GM12873 (cell line): Measurements from ENCODE around the gene SIX3.

Experiments used
- TF ChIP-seq, protein P1 (sequence below): IDR thresholded peaks from 2 replicates; pipeline ENCODE4 v1.5.1; 2012; ENCODE audit warnings: low read depth, mild to moderate bottlenecking, moderate library complexity, low read length, control low read depth; ENCODE audit not compliant: insufficient read depth; ENCODE audit errors: missing control alignments

SIX3 gene

DNA sequence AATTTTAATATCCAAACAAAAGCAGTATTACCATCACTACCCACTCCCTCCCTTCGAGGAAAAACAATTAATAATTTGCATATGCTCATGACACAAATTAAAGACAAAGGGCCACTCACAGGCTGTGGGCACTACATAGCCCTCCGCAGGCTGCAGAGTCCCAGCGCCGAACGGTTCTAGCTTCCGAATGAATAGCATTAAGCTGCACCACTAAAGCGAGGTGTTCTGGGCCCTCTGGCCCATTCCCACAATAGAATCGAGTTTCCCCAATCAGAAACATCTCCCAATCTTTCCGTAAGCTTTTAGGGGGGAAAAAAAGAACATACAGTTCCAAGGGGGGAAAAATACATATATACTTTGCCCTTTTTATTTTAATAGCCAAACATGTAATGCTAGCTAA is 14.5 kb upstream of the SIX3 start:
- TF ChIP-seq, protein P1, sequence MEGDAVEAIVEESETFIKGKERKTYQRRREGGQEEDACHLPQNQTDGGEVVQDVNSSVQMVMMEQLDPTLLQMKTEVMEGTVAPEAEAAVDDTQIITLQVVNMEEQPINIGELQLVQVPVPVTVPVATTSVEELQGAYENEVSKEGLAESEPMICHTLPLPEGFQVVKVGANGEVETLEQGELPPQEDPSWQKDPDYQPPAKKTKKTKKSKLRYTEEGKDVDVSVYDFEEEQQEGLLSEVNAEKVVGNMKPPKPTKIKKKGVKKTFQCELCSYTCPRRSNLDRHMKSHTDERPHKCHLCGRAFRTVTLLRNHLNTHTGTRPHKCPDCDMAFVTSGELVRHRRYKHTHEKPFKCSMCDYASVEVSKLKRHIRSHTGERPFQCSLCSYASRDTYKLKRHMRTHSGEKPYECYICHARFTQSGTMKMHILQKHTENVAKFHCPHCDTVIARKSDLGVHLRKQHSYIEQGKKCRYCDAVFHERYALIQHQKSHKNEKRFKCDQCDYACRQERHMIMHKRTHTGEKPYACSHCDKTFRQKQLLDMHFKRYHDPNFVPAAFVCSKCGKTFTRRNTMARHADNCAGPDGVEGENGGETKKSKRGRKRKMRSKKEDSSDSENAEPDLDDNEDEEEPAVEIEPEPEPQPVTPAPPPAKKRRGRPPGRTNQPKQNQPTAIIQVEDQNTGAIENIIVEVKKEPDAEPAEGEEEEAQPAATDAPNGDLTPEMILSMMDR = no peak

DNA sequence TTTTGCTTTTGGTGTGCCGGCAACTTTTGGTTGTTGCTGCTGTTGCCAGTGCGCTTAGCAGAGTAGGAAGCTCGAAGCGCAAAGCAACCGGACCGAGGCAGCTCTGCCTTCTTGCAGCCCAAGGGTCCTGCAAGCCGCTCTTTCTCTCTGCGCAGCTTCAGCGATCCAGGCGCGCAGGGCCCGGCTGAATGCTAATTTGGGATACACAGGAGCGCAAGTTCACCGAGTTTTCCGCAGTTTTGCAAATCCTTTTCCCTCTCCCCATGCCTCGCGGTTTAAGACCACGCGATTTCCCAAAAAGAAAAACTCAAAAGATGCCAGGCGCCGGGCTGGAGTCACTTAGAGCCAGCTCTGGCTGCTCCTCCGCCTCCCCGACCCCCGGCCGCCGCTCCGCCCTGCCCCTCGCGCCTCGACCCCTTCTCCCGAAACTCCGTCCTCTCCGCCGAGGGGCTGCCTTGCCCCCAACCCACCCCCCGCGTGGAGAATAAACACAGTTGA is 13.5 kb upstream of the SIX3 start:
- TF ChIP-seq, protein P1 = no peak

DNA sequence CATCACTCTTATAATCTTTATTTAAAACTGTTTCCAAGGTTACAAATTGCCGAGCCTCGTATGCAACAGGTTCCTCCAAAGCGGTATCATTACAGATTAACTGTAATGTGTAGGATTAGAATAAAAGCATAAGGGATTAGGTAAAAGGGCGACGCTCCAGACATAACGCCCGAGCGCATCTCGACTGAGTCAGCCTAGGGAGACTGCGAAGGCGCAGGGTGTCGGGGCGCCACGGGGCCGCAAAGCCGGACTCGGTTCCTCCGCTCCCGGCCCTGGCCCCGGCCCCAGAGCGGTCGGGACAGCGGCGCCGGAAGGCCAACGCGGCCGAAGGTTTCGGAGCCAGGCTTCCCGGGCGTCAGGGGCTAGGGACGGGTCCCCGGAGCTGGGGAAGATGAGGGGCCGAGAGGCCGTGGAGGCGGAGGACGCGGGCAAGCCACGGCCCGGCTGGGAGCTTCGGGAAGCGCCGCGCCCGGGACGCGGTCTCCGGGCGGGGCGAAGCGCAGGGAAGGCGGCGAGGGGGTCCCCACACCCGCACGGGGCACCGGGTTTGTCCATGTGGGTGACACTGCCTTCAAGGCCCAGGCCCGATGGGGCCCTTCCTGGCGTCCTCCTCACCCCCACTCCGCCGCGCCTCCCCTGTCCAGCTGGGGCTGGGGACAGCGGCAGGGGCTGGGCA is 12.9 kb upstream of the SIX3 start:
- TF ChIP-seq, protein P1 = no peak

DNA sequence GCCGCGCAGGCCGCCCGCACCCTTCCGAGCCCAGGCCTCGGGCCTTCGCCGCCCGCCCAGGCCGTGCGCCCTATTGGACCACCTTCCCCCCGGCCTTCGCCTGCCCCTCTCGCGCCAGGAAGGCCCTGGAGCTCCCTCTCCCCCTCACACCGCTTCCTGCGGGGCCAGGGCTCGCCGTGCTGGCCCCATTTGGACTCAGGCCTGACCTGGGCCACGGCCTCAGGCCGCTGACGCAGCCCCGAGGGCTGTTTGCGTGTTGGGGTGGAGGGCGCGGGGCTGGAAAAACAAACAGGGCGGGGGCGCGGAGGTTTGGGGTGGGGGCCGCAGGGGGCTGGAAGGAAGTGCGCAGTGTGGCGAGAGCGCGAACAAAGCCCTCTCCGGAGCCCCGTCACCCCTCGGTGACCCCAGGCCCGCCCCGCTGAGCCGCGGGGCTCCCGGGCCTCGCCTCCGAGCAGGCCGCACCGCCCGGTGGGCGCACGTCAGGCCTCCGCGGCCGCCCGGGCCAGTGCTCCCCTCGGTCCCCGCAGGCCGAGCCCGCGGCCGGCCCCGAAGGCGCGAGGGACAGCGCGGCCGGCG is 12.3 kb upstream of the SIX3 start:
- TF ChIP-seq, protein P1 = no peak

DNA sequence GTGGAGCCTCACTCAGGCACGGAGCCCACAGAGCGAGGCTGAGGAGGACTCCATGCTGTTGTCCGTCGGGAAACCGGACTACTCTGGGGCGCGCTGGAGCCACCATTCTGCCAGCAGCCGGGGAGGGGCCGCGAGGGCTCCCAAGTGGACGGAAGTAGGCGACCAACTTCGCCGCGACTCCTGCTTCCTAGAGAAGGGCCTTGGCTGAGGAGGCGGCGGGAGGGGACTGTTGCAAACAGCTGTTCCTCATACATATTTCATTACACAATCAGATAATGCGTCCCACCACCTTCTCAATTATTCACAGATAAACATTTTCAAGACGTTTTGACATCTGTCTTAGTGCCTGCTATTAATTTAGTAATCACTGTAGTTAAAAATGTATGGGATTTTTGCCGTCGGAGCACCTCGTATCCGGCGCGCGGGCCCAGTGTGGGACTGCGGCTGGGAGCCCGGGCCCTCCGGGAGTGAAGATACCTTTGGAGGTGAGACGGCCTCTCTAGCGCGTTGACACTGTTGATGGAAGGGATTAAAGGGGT is 11.7 kb upstream of the SIX3 start:
- TF ChIP-seq, protein P1 = no peak

DNA sequence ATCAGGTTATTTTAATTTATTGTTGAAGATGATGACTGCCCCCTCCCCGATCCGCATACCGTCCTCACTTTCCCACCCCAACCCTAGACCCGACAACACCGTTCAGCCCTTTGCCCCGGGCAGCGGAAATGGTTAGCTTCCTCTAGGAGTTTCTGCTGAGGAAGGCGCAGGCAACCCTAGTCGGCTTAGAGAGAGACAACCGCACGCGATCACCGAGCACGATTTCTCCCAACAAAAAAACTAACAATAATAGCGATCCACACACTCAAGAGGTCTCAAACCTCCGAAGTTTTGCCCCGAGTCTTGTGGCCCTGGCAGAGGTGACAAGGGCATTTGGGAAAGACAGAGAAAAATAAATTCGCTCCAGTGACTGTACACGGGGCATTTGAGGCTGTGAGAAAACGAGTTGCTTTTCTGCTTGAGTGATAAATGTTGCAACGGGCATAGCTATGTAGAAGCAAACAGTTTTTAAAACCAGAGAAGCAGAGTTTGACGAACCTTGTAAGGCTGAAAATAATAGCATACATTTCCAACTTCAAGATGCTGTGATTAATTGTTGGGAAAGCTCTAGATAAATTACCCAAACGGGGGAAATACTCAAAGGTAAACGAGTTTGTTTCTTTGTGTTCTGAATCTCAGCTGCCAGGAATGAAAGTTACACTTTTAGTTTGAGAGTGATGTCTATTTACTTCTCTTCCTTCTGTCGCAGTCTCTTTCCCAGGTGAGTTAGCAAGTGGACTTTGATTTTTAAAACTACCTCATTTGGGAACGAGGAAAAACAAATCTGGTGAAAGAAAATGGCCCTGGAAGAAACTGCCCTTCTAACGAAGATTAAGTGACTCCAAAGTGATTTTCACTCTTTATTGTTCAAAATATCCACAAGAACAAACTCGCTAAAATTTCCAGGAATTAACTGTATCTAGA is 11.0 kb upstream of the SIX3 start:
- TF ChIP-seq, protein P1 = no peak

DNA sequence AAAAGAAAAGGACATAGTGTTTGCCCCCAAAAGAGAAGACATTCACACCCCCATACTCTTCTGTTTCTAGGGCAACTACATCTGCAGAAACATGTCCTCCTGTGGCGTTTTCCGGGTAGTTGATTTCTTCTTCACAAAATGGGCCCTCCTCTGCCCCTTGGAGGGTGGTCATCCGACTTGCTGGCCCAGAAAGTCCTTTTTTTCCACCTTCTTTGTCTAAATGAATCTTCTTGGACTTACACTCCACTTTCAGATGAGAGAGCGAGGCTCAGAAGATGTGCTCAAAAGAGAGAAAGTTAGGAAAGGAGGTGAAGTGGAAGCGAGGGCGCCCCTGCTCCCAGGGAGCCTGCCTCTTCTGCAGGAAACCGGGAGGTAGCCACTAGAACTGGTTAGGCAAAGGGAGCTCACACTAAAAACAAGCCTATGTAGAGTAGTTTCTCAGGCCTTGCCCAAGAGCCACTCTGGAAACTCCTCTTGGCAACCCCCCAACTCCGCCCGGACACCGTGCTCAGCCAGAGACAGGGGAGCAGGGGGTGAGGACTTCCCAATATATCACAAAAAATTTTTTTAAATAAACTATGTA is 10.2 kb upstream of the SIX3 start:
- TF ChIP-seq, protein P1 = no peak
